Activated CD4-positive, alpha-beta T cell treated with anti-CD3 and anti-CD28 coated beads for 36 hours (primary cell): ENCODE results near the gene FUT3. TPM values are rescaled to one million over a fixed set of nuclear protein-coding genes. Genes with fewer than 3 reads are reported as not detected.
"Not testable (repeated sequence)": the region's sequence is repeated elsewhere in the genome, so short reads cannot be mapped to it uniquely, and the experiment has no call there.

Experiments used
- ATAC-seq: fragments of 200-7000 bp; cut with Tn5 transposase; one replicate; pipeline ENCODE4 v1.10.0; 2021; ENCODE audit warnings: mild to moderate bottlenecking, moderate library complexity
- CTCF ChIA-PET: fragments of 350-600 bp; sonication (Branson Sonifier 250); formaldehyde crosslinking; loops from one replicate; lab custom pipeline; 2021; ENCODE audit warnings: antibody characterized with exemption; lab: Charles Lee
- POLR2A ChIA-PET: fragments of 350-600 bp; sonication (Branson Sonifier 250); formaldehyde crosslinking; loops from one replicate; lab custom pipeline; 2021; ENCODE audit warnings: antibody characterized with exemption, inconsistent platforms; lab: Charles Lee
- DNase-seq: peaks from one replicate; pipeline ENCODE4 v3.0.0-alpha.2; 2020
- H3K27ac Mint-ChIP-seq: one replicate; pipeline ENCODE4 v1.8.0; 2021; ENCODE audit warnings: mixed read lengths
- H3K27me3 Mint-ChIP-seq: one replicate; pipeline ENCODE4 v1.8.0; 2021; ENCODE audit warnings: mixed read lengths
- H3K36me3 Mint-ChIP-seq: one replicate; pipeline ENCODE4 v1.8.0; 2021; ENCODE audit warnings: low read depth, mixed read lengths
- H3K4me1 Mint-ChIP-seq: one replicate; pipeline ENCODE4 v1.8.0; 2021; ENCODE audit warnings: mixed read lengths
- H3K4me3 Mint-ChIP-seq: one replicate; pipeline ENCODE4 v1.8.0; 2021; ENCODE audit warnings: mild to moderate bottlenecking, moderate library complexity, mixed read lengths
- H3K9me3 Mint-ChIP-seq: one replicate; pipeline ENCODE4 v1.8.0; 2021; ENCODE audit warnings: low read depth, mixed read lengths
- intact Hi-C, 2 experiments: fragments of 100-400 bp; cut with DNase I in 1 of 2; cut with micrococcal nuclease in 1 of 2; formaldehyde crosslinking; loops; one replicate each; pipeline versions ENCODE4 v1.14.2 to v1.15.1; 2022 to 2024; cut with DNase I, micrococcal nuclease
- total RNA-seq, 2 experiments: library from RNA; stranded (reverse); gene quantifications; one replicate each; pipeline ENCODE4 v1.2.3, GENCODE V29; 2021

FUT3 gene
- total RNA-seq, 2 experiments from 2014 or later = not detected

DNA sequence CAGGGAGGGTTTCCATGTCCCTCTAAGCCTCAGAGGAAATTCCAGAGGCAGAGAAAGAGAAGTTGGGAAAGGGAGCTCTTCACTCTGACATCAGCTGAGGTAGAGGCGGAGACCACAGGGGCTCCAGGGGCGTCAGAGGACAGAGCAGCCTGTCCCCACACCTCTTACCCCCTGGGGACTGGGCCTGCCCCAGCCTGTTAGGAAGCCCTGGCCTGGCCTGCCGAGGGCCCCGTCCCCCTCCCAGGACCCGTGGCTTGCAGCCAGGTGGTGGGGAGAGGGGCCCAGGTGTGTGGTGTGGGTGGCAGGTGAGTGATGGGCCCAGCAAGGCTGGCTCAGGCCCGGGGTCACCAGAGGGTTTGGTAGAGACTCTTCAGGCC, 9.5 kb downstream of the FUT3 start:
- CTCF ChIA-PET, ATAC-seq, H3K9me3 Mint-ChIP-seq, H3K4me3 Mint-ChIP-seq, H3K27me3 Mint-ChIP-seq, H3K4me1 Mint-ChIP-seq, H3K36me3 Mint-ChIP-seq, intact Hi-C loops, POLR2A ChIA-PET, DNase-seq, H3K27ac Mint-ChIP-seq: not testable (repeated sequence)

- Mint-ChIP-seq H3K27me3 (peaks cover 7% of the 10 kb centered on the region), H3K27ac (no peak within 1 kb of the TSS), H3K36me3 (no peaks in the 10 kb centered on the region), H3K9me3 (no peaks in the 10 kb centered on the region), H3K4me1 (no peaks in the 10 kb centered on the region), H3K4me3 (no peak within 1 kb of the TSS)
- intact Hi-C loops = no loop called here
- POLR2A ChIA-PET = interaction anchor here (0.6 kb wide), 1 partner anchor 11 kb away, joined by 4 read pairs; no protein-coding TSS in a partner anchor
- DNase-seq (no peak), ATAC-seq (no peak)
- CTCF ChIA-PET = interaction anchor here (0.6 to 1.0 kb wide), 2 partner anchors 10 to 50 kb away, joined by 3 read pairs; no protein-coding TSS in a partner anchor
Observed at GRCh38 chr19:5839065-5840017, 11.9 kb downstream of the FUT3 start, which contains the start of gene FUT6. Gene FUT6, minus strand, starts transcription at chr19:5839702. Its CDS starts 7,135 bp downstream, at chr19:5832567.

- H3K36me3 Mint-ChIP-seq = no peaks in the 10 kb centered on the region
- ChIA-PET CTCF (interaction anchor here (0.8 kb wide), 1 partner anchor 34 kb away, joined by 3 read pairs; no protein-coding TSS in a partner anchor), POLR2A (no interaction called here)
- peaks cover 7% of the 10 kb centered on the region for H3K27me3 Mint-ChIP-seq
- no peak overlapping the region for H3K27ac Mint-ChIP-seq
- no peaks in the 10 kb centered on the region for H3K4me1 Mint-ChIP-seq
- H3K9me3 Mint-ChIP-seq = no peaks in the 10 kb centered on the region
- no peak for DNase-seq
- intact Hi-C loops = no loop called here
- H3K4me3 Mint-ChIP-seq = no peak overlapping the region
- no peak for ATAC-seq
Observed at GRCh38 chr19:5838353-5839064, 12.7 kb downstream of the FUT3 start.

DNA sequence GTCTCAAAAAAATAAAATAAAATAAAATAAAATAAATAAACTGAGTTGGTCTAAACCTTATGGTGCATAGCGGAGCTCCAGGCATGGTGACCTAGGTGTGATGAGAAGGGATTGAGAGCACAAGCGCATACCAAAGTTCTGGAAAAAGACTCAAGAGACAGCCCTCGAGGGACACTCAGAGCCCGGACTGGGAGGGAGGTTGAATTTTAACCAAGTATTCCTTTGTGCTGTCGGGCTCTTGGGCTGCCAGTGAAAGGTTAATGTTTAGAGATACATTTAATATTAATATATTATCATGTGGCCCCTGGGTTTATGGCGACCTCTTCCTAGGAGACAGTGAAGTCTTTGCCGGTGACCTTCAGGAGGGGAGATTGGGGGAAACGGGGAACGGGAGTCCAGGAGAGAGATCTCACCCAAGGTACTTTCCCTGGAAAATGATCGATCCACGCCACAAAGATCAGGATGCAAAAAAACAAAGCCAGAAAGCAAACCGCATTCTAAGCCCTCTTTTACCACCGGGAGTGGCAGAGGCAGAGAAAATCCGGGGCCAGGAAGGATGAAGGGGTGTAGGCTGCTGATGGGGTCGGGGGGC, 13.4 kb downstream of the FUT3 start:
- intact Hi-C loops = no loop called here
- DNase-seq (no peak), ATAC-seq (no peak)
- CTCF ChIA-PET = interaction anchor here (0.8 kb wide), 1 partner anchor 34 kb away, joined by 3 read pairs; no protein-coding TSS in a partner anchor
- Mint-ChIP-seq H3K9me3 (no peaks in the 10 kb centered on the region), H3K36me3 (no peaks in the 10 kb centered on the region), H3K27ac (no peak overlapping the region), H3K4me3 (no peak overlapping the region), H3K4me1 (no peaks in the 10 kb centered on the region), H3K27me3 (peaks cover 7% of the 10 kb centered on the region)
- POLR2A ChIA-PET = no interaction called here

GRCh38 chr19:5832527-5833216, 18.6 kb downstream of the FUT3 start:
- DNase-seq (no peak), ATAC-seq (no peak)
- H3K4me1 Mint-ChIP-seq = no peaks in the 10 kb centered on the region
- ChIA-PET CTCF (interaction anchor here (0.6 kb wide), 1 partner anchor 146 kb away, joined by 3 read pairs; no protein-coding TSS in a partner anchor), POLR2A (no interaction called here)
- H3K4me3 Mint-ChIP-seq = no peak overlapping the region
- no peaks in the 10 kb centered on the region for H3K36me3 Mint-ChIP-seq
- no peak overlapping the region for H3K27ac Mint-ChIP-seq
- no peaks in the 10 kb centered on the region for H3K9me3 Mint-ChIP-seq
- intact Hi-C loops = no loop called here
- H3K27me3 Mint-ChIP-seq = peaks cover 2% of the 10 kb centered on the region

DNA sequence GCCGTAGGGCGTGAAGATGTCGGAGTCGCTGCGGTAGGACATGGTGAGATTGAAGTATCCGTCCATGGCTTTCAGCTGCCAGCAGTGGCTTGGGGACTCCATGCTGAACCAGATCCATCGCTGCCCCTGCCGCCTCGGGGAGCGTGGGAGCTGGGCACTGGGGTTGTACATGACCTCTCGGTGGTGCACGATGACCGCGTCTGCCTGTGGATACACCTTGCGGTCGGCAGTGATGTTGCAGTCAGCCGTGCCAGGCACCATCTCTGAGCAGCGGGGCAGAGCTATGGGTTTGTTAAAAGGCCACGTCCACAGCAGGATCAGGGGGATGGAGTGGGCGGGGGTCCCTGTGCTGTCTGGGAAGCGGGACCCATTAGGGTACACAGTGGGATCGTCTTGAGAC, 19.2 kb downstream of the FUT3 start:
- no peaks in the 10 kb centered on the region for H3K36me3 Mint-ChIP-seq
- ChIA-PET POLR2A (no interaction called here), CTCF (interaction anchor here (0.6 kb wide), 1 partner anchor 146 kb away, joined by 3 read pairs; no protein-coding TSS in a partner anchor)
- no peak overlapping the region for H3K4me3 Mint-ChIP-seq
- no peak for ATAC-seq
- no peak for DNase-seq
- intact Hi-C loops = no loop called here
- H3K27me3 Mint-ChIP-seq = no peaks in the 10 kb centered on the region
- no peaks in the 10 kb centered on the region for H3K9me3 Mint-ChIP-seq
- no peak overlapping the region for H3K27ac Mint-ChIP-seq
- H3K4me1 Mint-ChIP-seq = peaks cover 2% of the 10 kb centered on the region

- H3K27me3 Mint-ChIP-seq = no peaks in the 10 kb centered on the region
- ATAC-seq (no peak), DNase-seq (no peak)
- H3K27ac Mint-ChIP-seq = no peak overlapping the region
- intact Hi-C loops = no loop called here
- no peak overlapping the region for H3K4me3 Mint-ChIP-seq
- no peaks in the 10 kb centered on the region for H3K36me3 Mint-ChIP-seq
- H3K9me3 Mint-ChIP-seq = no peaks in the 10 kb centered on the region
- H3K4me1 Mint-ChIP-seq = peaks cover 4% of the 10 kb centered on the region
- POLR2A ChIA-PET = no interaction called here
- CTCF ChIA-PET = no interaction called here
Observed at GRCh38 chr19:5831159-5831558, 20.1 kb downstream of the FUT3 start.

GRCh38 chr19:5829567-5830310, 21.5 kb downstream of the FUT3 start:
- intact Hi-C loops = loop anchor here in 1 of 2 experiments (5.0 kb wide), 2 partner anchors 633 to 1822 kb away; partner anchors contain the start of genes CRB3 and PIAS4
- ChIA-PET POLR2A (interaction anchor here (0.5 to 2.8 kb wide), 3 partner anchors 20 to 74 kb away, joined by 3 to 25 read pairs (median 18); partner anchors contain the start of genes NDUFA11 and VMAC), CTCF (interaction anchor here (1.4 to 2.9 kb wide), 3 partner anchors 23 to 138 kb away, joined by 4 to 33 read pairs (median 5); partner anchors contain the start of gene NRTN)
- peak overlapping the region; percentile 92 for H3K4me3 Mint-ChIP-seq
- no peaks in the 10 kb centered on the region for H3K27me3 Mint-ChIP-seq
- H3K4me1 Mint-ChIP-seq = peaks cover 4% of the 10 kb centered on the region
- no peaks in the 10 kb centered on the region for H3K36me3 Mint-ChIP-seq
- DNase-seq = no peak
- no peak for ATAC-seq
- H3K9me3 Mint-ChIP-seq = no peaks in the 10 kb centered on the region
- no peak overlapping the region for H3K27ac Mint-ChIP-seq

- ChIA-PET CTCF (interaction anchor here (0.8 to 2.9 kb wide), 8 partner anchors 18 to 139 kb away, joined by 3 to 33 read pairs (median 4); partner anchors contain the start of genes NDUFA11, NRTN and VMAC), POLR2A (interaction anchor here (0.5 to 2.8 kb wide), 8 partner anchors 11 to 1155 kb away, joined by 3 to 25 read pairs (median 6); partner anchors contain the start of genes CATSPERD, DUS3L, LONP1 and NDUFA11)
- peak overlapping the region; percentile 96 for H3K27ac Mint-ChIP-seq
- H3K4me3 Mint-ChIP-seq = peak overlapping the region; percentile 92
- DNase-seq = peak; percentile 53
- H3K27me3 Mint-ChIP-seq = no peaks in the 10 kb centered on the region
- ATAC-seq = no peak
- no peaks in the 10 kb centered on the region for H3K9me3 Mint-ChIP-seq
- peaks cover 4% of the 10 kb centered on the region for H3K4me1 Mint-ChIP-seq
- intact Hi-C loops = loop anchor here (1.0 to 5.0 kb wide), 12 partner anchors 25 to 1822 kb away; partner anchors contain the start of genes VMAC (in 2 of the 2), CATSPERD (in 1 of the 2), CRB3 (in 1 of the 2) and LONP1 (in 1 of the 2)
- H3K36me3 Mint-ChIP-seq = no peaks in the 10 kb centered on the region
Observed at GRCh38 chr19:5828661-5829566, 22.3 kb downstream of the FUT3 start.
